MM.1S (cell line): ENCODE data around the gene FNIP2.

Experiments used
- DNase-seq: peaks from one replicate; pipeline ENCODE4 v3.0.0-alpha.2; 2015
- H2AFZ ChIP-seq: fragments of 300-600 bp; sonication (generic); 2 replicates; pipeline ENCODE4 v1.6.0; 2016; ENCODE audit warnings: antibody characterized with exemption, low read length
- H3F3A ChIP-seq: fragments of 300-600 bp; sonication (generic); 2 replicates; pipeline ENCODE4 v1.6.1; 2016; ENCODE audit warnings: mild to moderate bottlenecking, antibody characterized with exemption, low read length, moderate library complexity, mixed read lengths; ENCODE audit not compliant: insufficient read depth
- H3K27ac ChIP-seq: fragments of 300-600 bp; sonication (generic); 2 replicates; pipeline ENCODE4 v1.5.1; 2016; ENCODE audit warnings: mild to moderate bottlenecking, low read length
- H3K27me3 ChIP-seq: fragments of 300-600 bp; sonication (generic); replicated peaks from 2 replicates; pipeline ENCODE4 v1.6.0; 2016; ENCODE audit warnings: low read length; ENCODE audit not compliant: insufficient read depth
- H3K36me3 ChIP-seq: fragments of 300-600 bp; sonication (generic); replicated peaks from 2 replicates; pipeline ENCODE4 v1.6.1; 2016; ENCODE audit warnings: mild to moderate bottlenecking, low read length, mixed read lengths; ENCODE audit not compliant: insufficient read depth
- H3K4me1 ChIP-seq: fragments of 300-600 bp; sonication (generic); 2 replicates; pipeline ENCODE4 v1.6.1; 2016; ENCODE audit warnings: low read length, mixed read lengths
- H3K4me2 ChIP-seq: fragments of 300-600 bp; sonication (generic); 2 replicates; pipeline ENCODE4 v1.6.0; 2016; ENCODE audit warnings: low read depth, low read length
- H3K4me3 ChIP-seq: fragments of 300-600 bp; sonication (generic); 2 replicates; pipeline ENCODE4 v1.5.1; 2016; ENCODE audit warnings: low read length, mixed read lengths
- H3K79me2 ChIP-seq: fragments of 300-600 bp; sonication (generic); 2 replicates; pipeline ENCODE4 v1.6.1; 2016; ENCODE audit warnings: mixed run types, low read length, mixed read lengths
- H3K9ac ChIP-seq: fragments of 300-600 bp; sonication (generic); 2 replicates; pipeline ENCODE4 v1.6.1; 2016; ENCODE audit warnings: low read length, mixed read lengths
- H3K9me2 ChIP-seq: fragments of 300-600 bp; sonication (generic); replicated peaks from 2 replicates; pipeline ENCODE4 v1.6.1; 2016; ENCODE audit warnings: mild to moderate bottlenecking, low read length, mixed read lengths; ENCODE audit not compliant: insufficient read depth
- H3K9me3 ChIP-seq: fragments of 300-600 bp; sonication (generic); replicated peaks from 2 replicates; pipeline ENCODE4 v1.6.1; 2016; ENCODE audit warnings: mild to moderate bottlenecking, low read length, mixed read lengths; ENCODE audit not compliant: insufficient read depth
- H4K20me1 ChIP-seq: fragments of 300-600 bp; sonication (generic); 2 replicates; pipeline ENCODE4 v1.6.1; 2016; ENCODE audit warnings: mild to moderate bottlenecking, low read length, moderate library complexity, mixed read lengths; ENCODE audit not compliant: insufficient read depth
- CTCF ChIP-seq: fragments of 300-600 bp; sonication (generic); IDR thresholded peaks from 2 replicates; pipeline ENCODE4 v1.5.1; 2016; ENCODE audit warnings: antibody characterized with exemption, low read length, mixed read lengths
- EZH2 ChIP-seq: fragments of 300-600 bp; sonication (generic); optimal IDR thresholded peaks from 2 replicates; pipeline ENCODE3; 2017; ENCODE audit warnings: low read depth, mild to moderate bottlenecking, antibody characterized with exemption, low read length, mixed read lengths
- EZH2phosphoT487 ChIP-seq: fragments of 300-600 bp; sonication (generic); IDR thresholded peaks from 2 replicates; pipeline ENCODE4 v1.6.1; 2018; ENCODE audit warnings: antibody characterized with exemption, low read length

The FNIP2 gene

GRCh38 chr4:158906073-158906472 lies 137.2 kb downstream of the FNIP2 start:
- H3K9me3 ChIP-seq: no peaks in the 10 kb centered on the region
- no peak overlapping the region for H2AFZ ChIP-seq
- no peak overlapping the region for H3K27ac ChIP-seq
- no peaks in the 10 kb centered on the region for H3K36me3 ChIP-seq
- no peaks in the 10 kb centered on the region for H3K27me3 ChIP-seq
- peaks cover 5% of the 10 kb centered on the region; the same call in 1 of the 2 replicates for H3K4me1 ChIP-seq
- no peaks in the 10 kb centered on the region for H4K20me1 ChIP-seq
- no peaks in the 10 kb centered on the region for H3K9me2 ChIP-seq
- no peak for TF ChIP-seq EZH2phosphoT487
- no peak for TF ChIP-seq EZH2
- no peak for TF ChIP-seq CTCF
- no peak overlapping the region for H3K4me2 ChIP-seq
- H3K9ac ChIP-seq: no peak overlapping the region
- no peak overlapping the region for H3K4me3 ChIP-seq
- H3K79me2 ChIP-seq: no peaks in the 10 kb centered on the region
- no peaks in the 10 kb centered on the region for H3F3A ChIP-seq
- DNase-seq: no peak

GRCh38 chr4:158912390-158912789 lies 143.6 kb downstream of the FNIP2 start:
- Histone ChIP-seq H3K9me2 (no peaks in the 10 kb centered on the region), H2AFZ (no peak overlapping the region), H3K9me3 (no peaks in the 10 kb centered on the region), H3K4me3 (no peak overlapping the region), H3K27ac (no peak overlapping the region), H3F3A (no peaks in the 10 kb centered on the region), H3K79me2 (no peaks in the 10 kb centered on the region), H3K4me1 (no peaks in the 10 kb centered on the region), H3K9ac (no peak overlapping the region), H4K20me1 (no peaks in the 10 kb centered on the region), H3K27me3 (no peaks in the 10 kb centered on the region), H3K4me2 (no peak overlapping the region), H3K36me3 (no peaks in the 10 kb centered on the region)
- TF ChIP-seq CTCF (no peak), EZH2phosphoT487 (no peak), EZH2 (no peak)
- no peak for DNase-seq

GRCh38 chr4:158912806-158913205 lies 144.0 kb downstream of the FNIP2 start:
- Histone ChIP-seq H2AFZ (no peak overlapping the region), H3K27me3 (no peaks in the 10 kb centered on the region), H3K9me3 (no peaks in the 10 kb centered on the region), H3K27ac (no peak overlapping the region), H3F3A (no peaks in the 10 kb centered on the region), H4K20me1 (no peaks in the 10 kb centered on the region), H3K36me3 (no peaks in the 10 kb centered on the region), H3K4me1 (no peaks in the 10 kb centered on the region), H3K4me3 (no peak overlapping the region), H3K4me2 (no peak overlapping the region), H3K9ac (no peak overlapping the region), H3K9me2 (no peaks in the 10 kb centered on the region), H3K79me2 (no peaks in the 10 kb centered on the region)
- TF ChIP-seq EZH2phosphoT487: no peak
- no peak for TF ChIP-seq CTCF
- TF ChIP-seq EZH2: no peak
- no peak for DNase-seq
